ENCODE results near the gene AGPAT3. TPM values are rescaled to one million over a fixed set of nuclear protein-coding genes. Genes with fewer than 3 reads are reported as not detected.

Gene AGPAT3
- total RNA-seq, result 10 to 100 TPM; 28.0 to 36.5 (median 32.2) TPM

GRCh38 chr21:43864962-43865539 lies at the start of gene AGPAT3:
Gene AGPAT3 (plus strand): TSS chr21:43865223. CDS start chr21:43959682, 94,459 bp downstream.
- peaks cover 23 to 56% (median 54%) of the 10 kb centered on the region in 4 donors for H3K4me1 ChIP-seq
- H3K27me3 ChIP-seq, result no peaks in the 10 kb centered on the region
- intact Hi-C loops (cut with DNase I), result loop anchor here (5.0 kb wide), 1 partner anchor 72 kb away; no protein-coding TSS in a partner anchor
- no peak for DNase-seq (ENCODE audit: extremely low spot score)
- no peaks in the 10 kb centered on the region for H3K9me3 ChIP-seq
- H3K27ac ChIP-seq (replicated peaks in 1 of 4), result peak within 1 kb of the TSS; percentile 95 to 97 (median 96)
- peaks cover 0 to 4% (median 0%) of the 10 kb centered on the region in 4 donors for H3K36me3 ChIP-seq
- H3K4me3 ChIP-seq, result peak within 1 kb of the TSS; percentile 92 to 97 (median 96)
- WGBS, result no CpG with 5 or more reads among the region's 102 CpGs
- TF ChIP-seq POLR2AphosphoS5 (IDR thresholded peaks at IDR 0.05) (no peak), POLR2A (IDR thresholded peaks at IDR 0.05; ENCODE audit: low read depth) (no peak), CTCF (IDR thresholded peaks at IDR 0.05) (no peak), EP300 (IDR thresholded peaks at IDR 0.05) (no peak)

DNA sequence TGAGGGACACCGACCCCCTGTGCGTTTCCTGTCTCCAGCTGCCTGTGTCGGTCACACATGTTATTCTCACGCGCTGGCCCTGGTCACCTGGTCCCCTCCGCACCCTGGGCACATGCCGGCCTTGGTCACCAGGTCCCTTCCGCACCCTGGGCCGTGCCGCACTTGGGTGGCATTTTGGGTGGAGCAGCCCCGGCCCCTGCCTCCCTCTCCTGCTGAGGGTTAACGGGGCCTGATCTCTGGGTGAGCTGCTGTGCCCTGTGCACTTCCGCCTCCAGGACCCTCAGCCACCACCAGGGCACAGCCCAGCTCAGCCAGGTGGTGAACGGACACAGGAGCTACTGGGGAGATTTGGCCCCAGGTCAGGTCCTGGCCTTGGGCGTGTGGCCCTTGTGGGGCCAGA lies 49.0 kb upstream of the AGPAT3 start:
- Histone ChIP-seq H3K9me3 (peaks cover 0 to 7% (median 3%) of the 10 kb centered on the region in 4 donors), H3K4me1 (peaks cover 2 to 16% (median 11%) of the 10 kb centered on the region in 4 donors), H3K27ac (replicated peaks in 1 of 4) (no peak overlapping the region), H3K36me3 (no peaks in the 10 kb centered on the region), H3K27me3 (peaks cover 0 to 18% (median 0%) of the 10 kb centered on the region in 4 donors), H3K4me3 (no peak overlapping the region)
- no peak for TF ChIP-seq EP300 (IDR thresholded peaks at IDR 0.05)
- TF ChIP-seq POLR2A (IDR thresholded peaks at IDR 0.05; ENCODE audit: low read depth), result no peak
- no peak for TF ChIP-seq CTCF (IDR thresholded peaks at IDR 0.05)
- TF ChIP-seq POLR2AphosphoS5 (IDR thresholded peaks at IDR 0.05), result no peak
- intact Hi-C loops (cut with DNase I), result no loop called here
- no peak for DNase-seq (ENCODE audit: extremely low spot score)
- WGBS, result 85% methylated on average over 12 of the region's 15 CpGs

DNA sequence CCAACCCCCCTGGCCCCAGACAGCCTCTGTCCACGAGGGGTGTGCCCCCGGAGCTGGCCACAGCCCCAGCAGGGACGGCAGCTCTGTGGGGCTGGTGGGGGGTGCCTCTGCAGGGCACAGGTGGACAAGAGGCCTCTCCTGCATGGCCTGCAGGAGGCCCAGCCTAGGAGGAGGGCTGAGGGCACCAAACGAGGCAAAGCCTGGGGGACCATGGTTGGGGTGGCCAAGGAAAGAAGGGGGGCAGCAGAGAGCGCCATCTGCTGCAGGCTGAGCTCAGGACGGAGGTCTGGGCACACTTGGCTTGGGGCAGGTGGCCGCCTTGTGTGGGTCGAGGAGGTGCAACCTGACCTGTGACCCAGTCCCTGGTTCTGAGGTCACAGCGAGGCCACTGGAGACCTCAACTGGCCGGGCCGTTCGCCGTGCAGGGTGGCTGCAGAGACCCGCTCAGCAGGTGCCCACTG lies 48.4 kb upstream of the AGPAT3 start:
- 84% methylated on average over 7 of the region's 14 CpGs for WGBS
- intact Hi-C loops (cut with DNase I), result no loop called here
- no peaks in the 10 kb centered on the region for H3K36me3 ChIP-seq
- peaks cover 0 to 10% (median 4%) of the 10 kb centered on the region in 4 donors for H3K4me1 ChIP-seq
- no peak for DNase-seq (ENCODE audit: extremely low spot score)
- no peak overlapping the region for H3K27ac ChIP-seq (replicated peaks in 1 of 4)
- H3K4me3 ChIP-seq, result no peak overlapping the region
- peaks cover 0 to 7% (median 3%) of the 10 kb centered on the region in 4 donors for H3K9me3 ChIP-seq
- H3K27me3 ChIP-seq, result peaks cover 0 to 18% (median 0%) of the 10 kb centered on the region in 4 donors
- no peak for TF ChIP-seq POLR2AphosphoS5 (IDR thresholded peaks at IDR 0.05)
- TF ChIP-seq EP300 (IDR thresholded peaks at IDR 0.05), result no peak
- no peak for TF ChIP-seq POLR2A (IDR thresholded peaks at IDR 0.05; ENCODE audit: low read depth)
- TF ChIP-seq CTCF (IDR thresholded peaks at IDR 0.05), result no peak

- no peak overlapping the region for H3K4me3 ChIP-seq
- H3K36me3 ChIP-seq, result no peaks in the 10 kb centered on the region
- WGBS, result 85% methylated on average over 14 of the region's 29 CpGs
- DNase-seq (ENCODE audit: extremely low spot score), result no peak
- peaks cover 0 to 2% (median 0%) of the 10 kb centered on the region in 4 donors for H3K4me1 ChIP-seq
- intact Hi-C loops (cut with DNase I), result no loop called here
- peaks cover 0 to 7% (median 3%) of the 10 kb centered on the region in 4 donors for H3K9me3 ChIP-seq
- no peak for TF ChIP-seq POLR2A (IDR thresholded peaks at IDR 0.05; ENCODE audit: low read depth)
- no peak for TF ChIP-seq EP300 (IDR thresholded peaks at IDR 0.05)
- no peak for TF ChIP-seq POLR2AphosphoS5 (IDR thresholded peaks at IDR 0.05)
- TF ChIP-seq CTCF (IDR thresholded peaks at IDR 0.05), result no peak
- no peak overlapping the region for H3K27ac ChIP-seq (replicated peaks in 1 of 4)
- H3K27me3 ChIP-seq, result peaks cover 0 to 18% (median 0%) of the 10 kb centered on the region in 4 donors
These were observed 47.6 kb upstream of the AGPAT3 start for GRCh38 chr21:43817157-43818086.

Measured in esophagus muscularis mucosa (tissue), 4 donors.